OCI-LY7 (cell line): ENCODE results near the gene FOXB1. TPM values are rescaled to one million over a fixed set of nuclear protein-coding genes. Genes with fewer than 3 reads are reported as not detected.

Experiments
- BruUV-seq: library from RNA; stranded (reverse); fragments of 400-500 nt; replicated peaks from 2 replicates; lab custom pipeline; 2021; lab: Mats Ljungman, UMichigan
- CTCF ChIA-PET: fragments of 300-600 bp; sonication (Branson Sonifier 250); formaldehyde crosslinking; loops from one replicate; lab custom pipeline; 2022; ENCODE audit warnings: antibody characterized with exemption; ENCODE audit not compliant: unreplicated experiment; lab: Charles Lee
- POLR2A ChIA-PET: fragments of 300-600 bp; sonication (Branson Sonifier 250); formaldehyde crosslinking; loops from one replicate; lab custom pipeline; 2022; ENCODE audit warnings: antibody characterized with exemption; lab: Charles Lee
- DNase-seq: peaks from one replicate; pipeline ENCODE4 v3.0.0-alpha.2; 2015; ENCODE audit warnings: low spot score
- H2AFZ ChIP-seq: fragments of 200-600 bp; sonication (generic), shearing (Covaris generic); 2 replicates; pipeline ENCODE4 v1.6.1; 2014; ENCODE audit warnings: mild to moderate bottlenecking, antibody characterized with exemption, low read length, moderate library complexity
- H3K27ac ChIP-seq: fragments of 200-600 bp; sonication (generic); 2 replicates; pipeline ENCODE4 v1.5.1; 2014; ENCODE audit warnings: mixed run types, low read depth, mild to moderate bottlenecking, moderate library complexity, low read length, inconsistent platforms; ENCODE audit not compliant: poor library complexity, severe bottlenecking
- H3K36me3 ChIP-seq: fragments of 200-600 bp; sonication (generic); 2 replicates; pipeline ENCODE4 v1.6.1; 2014; ENCODE audit warnings: mild to moderate bottlenecking, antibody characterized with exemption, low read length, moderate library complexity, mixed read lengths; ENCODE audit not compliant: insufficient read depth
- H3K4me1 ChIP-seq: fragments of 200-600 bp; sonication (generic); 2 replicates; pipeline ENCODE4 v1.5.1; 2014; ENCODE audit warnings: mild to moderate bottlenecking, low read length; ENCODE audit not compliant: insufficient read depth, poor library complexity, severe bottlenecking
- H3K4me2 ChIP-seq: fragments of 200-600 bp; sonication (generic); 2 replicates; pipeline ENCODE4 v1.6.1; 2014; ENCODE audit warnings: mild to moderate bottlenecking, low read length
- H3K4me3 ChIP-seq: fragments of 200-600 bp; sonication (generic); 2 replicates; pipeline ENCODE4 v1.5.1; 2014; ENCODE audit warnings: mild to moderate bottlenecking, low read depth, low read length; ENCODE audit not compliant: poor library complexity, severe bottlenecking
- H3K79me2 ChIP-seq: fragments of 200-600 bp; sonication (generic); 2 replicates; pipeline ENCODE4 v1.6.1; 2016; ENCODE audit warnings: low read depth, mild to moderate bottlenecking, low read length, moderate library complexity, mixed read lengths; ENCODE audit not compliant: insufficient read depth
- H3K9me2 ChIP-seq: fragments of 200-600 bp; sonication (generic); 2 replicates; pipeline ENCODE4 v1.6.1; 2016; ENCODE audit warnings: mild to moderate bottlenecking, low read length, mixed read lengths; ENCODE audit not compliant: insufficient read depth
- H3K9me3 ChIP-seq: fragments of 200-600 bp; sonication (generic); 2 replicates; pipeline ENCODE4 v1.6.1; 2014; ENCODE audit warnings: mild to moderate bottlenecking, mixed run types, low read length, mixed read lengths
- H4K20me1 ChIP-seq: fragments of 200-600 bp; sonication (generic); 2 replicates; pipeline ENCODE4 v1.6.1; 2014; ENCODE audit warnings: mild to moderate bottlenecking, antibody characterized with exemption, low read length, moderate library complexity, mixed read lengths; ENCODE audit not compliant: insufficient read depth
- CTCF ChIP-seq: fragments of 200-600 bp; sonication (generic); conservative IDR thresholded peaks from 2 replicates; pipeline ENCODE4 v1.5.1; 2014; ENCODE audit warnings: mild to moderate bottlenecking, antibody characterized with exemption, low read length, moderate library complexity, mixed read lengths
- EZH2phosphoT487 ChIP-seq: fragments of 200-600 bp; sonication (generic); IDR thresholded peaks from 2 replicates; pipeline ENCODE4 v1.6.1; 2018; ENCODE audit warnings: low read depth, borderline replicate concordance, mild to moderate bottlenecking, mixed run types, antibody characterized with exemption, low read length, moderate library complexity, mixed read lengths
- intact Hi-C: fragments of 100-400 bp; cut with micrococcal nuclease; formaldehyde crosslinking; loops from one replicate; pipeline ENCODE4 v1.10.0; 2022; ENCODE audit not compliant: unreplicated experiment
- total RNA-seq, 2 experiments: library from RNA; depleted of rRNA in 1 of 2; stranded (reverse); fragments of >200 nt in 1 of 2; shearing (Covaris generic) in 1 of 2; gene quantifications; 2 replicates each; pipeline ENCODE4 v1.2.3, GENCODE V29; 2014 to 2022

FOXB1 gene
- total RNA-seq, 2 experiments from 2014 or later, result not detected

DNA sequence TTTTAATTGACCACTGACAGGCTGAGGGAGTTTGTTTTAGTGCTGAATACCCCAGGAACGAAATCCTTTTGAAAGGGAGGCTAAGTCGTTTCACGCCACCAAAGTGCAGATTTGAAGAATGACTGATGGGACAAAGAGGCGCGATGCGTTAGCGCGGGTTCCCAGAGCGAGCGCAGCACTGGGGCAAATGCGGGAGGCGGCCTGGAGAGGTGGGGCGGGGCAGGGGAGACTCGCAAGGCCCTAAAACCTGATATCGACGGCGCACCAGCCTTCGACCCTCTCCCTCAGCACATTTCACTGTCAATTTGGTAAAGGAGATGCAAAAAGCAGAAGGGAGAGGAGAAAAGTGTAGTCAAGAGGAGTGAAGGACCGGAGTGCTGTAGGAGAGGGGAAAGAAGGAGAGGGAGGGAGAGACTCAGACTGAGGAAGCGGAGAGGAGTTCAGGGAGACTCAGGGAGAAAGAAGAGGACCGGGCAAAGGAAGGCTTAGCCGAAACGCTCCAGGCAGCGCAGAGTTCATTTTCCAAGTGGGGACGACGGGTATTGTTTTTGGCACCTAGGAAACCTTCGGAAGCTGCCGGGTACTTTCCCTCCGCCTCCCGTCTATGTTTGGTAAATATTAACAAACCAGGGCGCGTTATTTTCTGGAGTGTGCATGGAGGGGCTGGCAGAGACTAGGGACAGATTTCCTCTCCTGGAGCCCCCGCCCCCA, 3.8 kb upstream of the FOXB1 start:
- no peak overlapping the region for H3K4me3 ChIP-seq
- no peaks in the 10 kb centered on the region for H3K36me3 ChIP-seq
- ChIA-PET CTCF (no interaction called here), POLR2A (interaction anchor here (0.6 kb wide), 1 partner anchor 153 kb away, joined by 3 read pairs; no protein-coding TSS in a partner anchor)
- H4K20me1 ChIP-seq, result no peaks in the 10 kb centered on the region
- H3K27ac ChIP-seq, result no peak overlapping the region
- no peaks in the 10 kb centered on the region for H3K79me2 ChIP-seq
- no peaks in the 10 kb centered on the region for H3K9me2 ChIP-seq
- H3K9me3 ChIP-seq, result no peaks in the 10 kb centered on the region
- TF ChIP-seq EZH2phosphoT487, result no peak
- TF ChIP-seq CTCF, result no peak
- DNase-seq, result no peak
- intact Hi-C loops, result no loop called here
- no peaks in the 10 kb centered on the region for H3K4me1 ChIP-seq
- no peak overlapping the region for H3K4me2 ChIP-seq
- no TSS peak for BruUV-seq
- no peak overlapping the region for H2AFZ ChIP-seq

DNA sequence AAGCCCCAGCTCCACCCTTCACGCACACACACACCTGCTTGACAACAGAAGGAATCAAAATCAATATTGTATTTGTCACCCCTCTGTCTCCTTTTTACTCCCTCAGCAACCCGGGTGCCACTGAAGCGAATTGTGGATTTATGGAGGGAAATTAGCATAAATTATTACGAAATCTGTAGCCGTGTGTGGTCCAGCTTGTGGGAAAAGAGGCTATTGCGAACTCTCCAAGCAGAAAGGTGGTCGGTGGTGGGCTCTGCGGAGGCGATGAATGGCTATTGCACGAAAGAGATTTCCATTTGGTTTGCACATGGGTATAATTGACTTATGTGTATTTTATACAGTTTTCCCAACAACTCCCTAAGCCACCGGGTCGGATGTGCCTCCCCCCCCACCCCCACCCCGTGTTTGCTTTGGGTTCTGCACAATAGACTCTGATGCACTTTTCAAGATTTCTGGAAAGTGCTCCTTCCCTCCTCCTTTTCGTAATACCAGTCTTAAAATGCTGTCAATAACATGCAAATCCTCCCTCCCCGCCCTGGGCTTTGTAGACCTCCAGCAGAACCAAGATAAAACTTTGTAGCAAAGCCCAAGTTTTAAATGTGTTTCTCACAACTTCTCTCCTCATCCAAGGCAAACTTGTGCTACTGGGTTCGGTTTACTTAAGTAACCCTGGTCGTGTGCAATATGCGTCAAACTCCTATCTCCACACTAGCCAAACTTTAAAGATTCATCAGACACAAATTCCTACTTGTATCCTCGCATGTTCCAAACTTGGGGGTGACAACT, 3.1 kb upstream of the FOXB1 start:
- TF ChIP-seq EZH2phosphoT487 (no peak), CTCF (no peak)
- no peaks in the 10 kb centered on the region for H3K79me2 ChIP-seq
- H3K4me3 ChIP-seq, result no peak overlapping the region
- intact Hi-C loops, result no loop called here
- no TSS peak for BruUV-seq
- H3K9me2 ChIP-seq, result no peaks in the 10 kb centered on the region
- ChIA-PET CTCF (no interaction called here), POLR2A (no interaction called here)
- no peaks in the 10 kb centered on the region for H3K36me3 ChIP-seq
- H3K4me1 ChIP-seq, result no peaks in the 10 kb centered on the region
- no peak overlapping the region for H3K4me2 ChIP-seq
- H3K27ac ChIP-seq, result no peak overlapping the region
- no peaks in the 10 kb centered on the region for H4K20me1 ChIP-seq
- no peak for DNase-seq
- H3K9me3 ChIP-seq, result no peaks in the 10 kb centered on the region
- no peak overlapping the region for H2AFZ ChIP-seq
